ENCODE measurements around the gene TNFRSF18. TPM values are rescaled to one million over a fixed set of nuclear protein-coding genes. Genes with fewer than 3 reads are reported as not detected.

TNFRSF18 gene
- total RNA-seq, 2 experiments from 2014 or later: 126 to 135 TPM

- H3K9me3 Mint-ChIP-seq: no peaks in the 10 kb centered on the region
- no peak overlapping the region for H3K4me3 Mint-ChIP-seq
- no peak for TF ChIP-seq CTCF (IDR thresholded peaks at IDR 0.05)
- H3K36me3 Mint-ChIP-seq (ENCODE audit: low read depth): no peaks in the 10 kb centered on the region
- H3K4me1 Mint-ChIP-seq (ENCODE audit: low read depth): peaks cover 2% of the 10 kb centered on the region
- H3K27ac Mint-ChIP-seq: no peak overlapping the region
- ChIA-PET CTCF (interaction anchor here (1.1 kb wide), 1 partner anchor 38 kb away, joined by 3 read pairs; no protein-coding TSS in a partner anchor), POLR2A (interaction anchor here (0.6 to 1.4 kb wide), 2 partner anchors 11 to 12 kb away, joined by 3 read pairs; no protein-coding TSS in a partner anchor)
- no peaks in the 10 kb centered on the region for H3K27me3 Mint-ChIP-seq
- intact Hi-C loops (cut with micrococcal nuclease): no loop called here
- ATAC-seq (no peak), DNase-seq (no peak)
Measured at GRCh38 chr1:1160281-1160930, 46.0 kb downstream of the TNFRSF18 start.

DNA sequence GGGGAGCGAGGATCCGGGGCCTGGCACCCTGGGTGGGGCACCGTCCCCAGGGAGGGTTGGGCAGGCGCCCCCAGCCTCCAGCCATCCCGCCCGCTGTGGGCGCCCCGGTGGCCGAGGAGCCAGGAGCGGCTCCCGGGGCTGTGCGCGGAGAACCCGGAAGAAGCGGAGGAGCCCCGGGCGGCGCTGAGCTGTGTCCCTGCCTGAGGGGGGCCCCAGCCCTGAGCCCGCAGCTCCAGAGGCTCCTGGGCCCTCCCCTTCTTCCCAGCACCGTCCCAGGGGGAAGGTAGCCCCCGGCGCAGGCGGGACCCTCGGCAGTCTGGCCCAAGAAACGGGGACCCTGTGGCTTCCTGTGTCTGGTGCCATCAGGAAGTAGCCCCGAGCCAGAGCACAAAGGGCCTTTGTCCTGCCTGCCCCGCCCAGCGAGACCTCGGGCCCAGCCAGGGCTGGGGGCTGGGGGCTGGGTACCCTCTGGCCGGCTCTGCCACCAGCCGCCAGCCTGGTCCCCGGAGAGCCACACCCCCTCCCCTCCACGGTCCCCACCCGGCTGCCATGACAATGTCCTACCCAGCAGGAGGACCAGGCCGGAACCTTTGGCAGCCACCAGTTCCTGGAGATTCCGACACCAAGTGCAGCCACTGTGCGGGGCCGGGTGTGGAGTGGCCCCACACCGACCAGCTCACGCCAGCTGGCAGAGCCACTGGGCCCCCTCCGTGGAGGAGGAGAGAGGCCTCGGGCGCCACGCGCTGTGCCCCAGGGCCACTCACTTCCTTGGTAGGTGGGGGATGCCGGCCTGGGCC, 48.3 kb downstream of the TNFRSF18 start:
- Mint-ChIP-seq H3K9me3 (peaks cover 5% of the 10 kb centered on the region), H3K4me3 (peak overlapping the region; percentile 31), H3K36me3 (ENCODE audit: low read depth) (no peaks in the 10 kb centered on the region), H3K27ac (no peak overlapping the region), H3K4me1 (ENCODE audit: low read depth) (peaks cover 2% of the 10 kb centered on the region), H3K27me3 (no peaks in the 10 kb centered on the region)
- ATAC-seq: peak; percentile 72
- no peak for TF ChIP-seq CTCF (IDR thresholded peaks at IDR 0.05)
- ChIA-PET POLR2A (interaction anchor here (1.1 to 1.5 kb wide), 2 partner anchors 10 to 50 kb away, joined by 3 read pairs; no protein-coding TSS in a partner anchor), CTCF (interaction anchor here (1.6 kb wide), 1 partner anchor 36 kb away, joined by 7 read pairs; no protein-coding TSS in a partner anchor)
- DNase-seq: no peak
- intact Hi-C loops (cut with micrococcal nuclease): no loop called here

DNA sequence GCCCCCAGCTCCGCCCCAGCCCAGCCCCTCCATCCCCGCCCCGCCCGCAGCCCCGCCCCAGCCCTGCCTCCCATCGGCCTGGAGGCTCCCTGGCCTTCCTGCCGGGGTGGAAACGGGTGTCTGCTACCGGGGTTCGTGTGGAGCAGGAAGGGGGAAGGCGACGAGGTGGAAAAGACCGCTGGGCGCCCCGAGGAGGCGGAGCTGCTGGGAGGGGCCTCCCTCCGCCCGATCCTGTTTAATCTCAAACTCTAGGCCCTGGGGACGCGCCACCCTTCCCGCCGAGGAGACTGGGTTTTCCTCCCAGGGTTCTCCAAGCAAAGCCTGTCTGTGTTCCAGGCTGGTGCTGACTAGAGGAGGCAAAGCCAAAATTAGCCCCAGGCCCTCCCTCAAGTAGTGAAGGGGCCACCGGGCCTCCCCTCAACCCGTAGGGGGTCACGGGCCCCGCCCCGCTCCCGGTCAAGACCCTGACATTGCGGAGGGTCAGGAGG, 48.9 kb downstream of the TNFRSF18 start:
- POLR2A ChIA-PET: interaction anchor here (1.1 kb wide), 1 partner anchor 9 kb away, joined by 3 read pairs; no protein-coding TSS in a partner anchor
- H3K4me3 Mint-ChIP-seq: peak overlapping the region; percentile 70
- intact Hi-C loops (cut with micrococcal nuclease): no loop called here
- H3K27me3 Mint-ChIP-seq: no peaks in the 10 kb centered on the region
- H3K4me1 Mint-ChIP-seq (ENCODE audit: low read depth): peaks cover 2% of the 10 kb centered on the region
- peaks cover 4% of the 10 kb centered on the region for H3K36me3 Mint-ChIP-seq (ENCODE audit: low read depth)
- no peak for TF ChIP-seq CTCF (IDR thresholded peaks at IDR 0.05)
- peak; percentile 74 for ATAC-seq
- H3K9me3 Mint-ChIP-seq: peaks cover 12% of the 10 kb centered on the region
- H3K27ac Mint-ChIP-seq: peak overlapping the region; percentile 63
- DNase-seq: peak; percentile 64
- CTCF ChIA-PET: interaction anchor here (1.6 kb wide), 1 partner anchor 35 kb away, joined by 7 read pairs; no protein-coding TSS in a partner anchor

GRCh38 chr1:1157033-1157365, 49.4 kb downstream of the TNFRSF18 start:
- TF ChIP-seq CTCF (IDR thresholded peaks at IDR 0.05): no peak
- DNase-seq (no peak), ATAC-seq (no peak)
- Mint-ChIP-seq H3K27ac (no peak overlapping the region), H3K4me3 (peak overlapping the region; percentile 46), H3K27me3 (no peaks in the 10 kb centered on the region), H3K9me3 (peaks cover 15% of the 10 kb centered on the region), H3K4me1 (ENCODE audit: low read depth) (peaks cover 2% of the 10 kb centered on the region), H3K36me3 (ENCODE audit: low read depth) (peaks cover 4% of the 10 kb centered on the region)
- POLR2A ChIA-PET: interaction anchor here (1.0 to 1.1 kb wide), 2 partner anchors 9 to 51 kb away, joined by 3 to 4 read pairs; no protein-coding TSS in a partner anchor
- CTCF ChIA-PET: interaction anchor here (0.6 kb wide), 1 partner anchor 35 kb away, joined by 3 read pairs; no protein-coding TSS in a partner anchor
- intact Hi-C loops (cut with micrococcal nuclease): no loop called here

All from activated CD8-positive, alpha-beta T cell treated with anti-CD3 and anti-CD28 coated beads for 36 hours (primary cell).